ENCODE results near the gene LSM14A. TPM values are rescaled to one million over a fixed set of nuclear protein-coding genes. Genes with fewer than 3 reads are reported as not detected.

The LSM14A gene
- total RNA-seq, 1 experiment from 2014 or later, result 161 TPM

- no peak for TF ChIP-seq ZNF425 (CRISPR knock-in tag; conservative IDR thresholded peaks at IDR 0.05)
- TF ChIP-seq JAZF1 (CRISPR knock-in tag; IDR thresholded peaks at IDR 0.05), result no peak
- no peak for TF ChIP-seq MXD4 (CRISPR knock-in tag; IDR thresholded peaks at IDR 0.05; ENCODE audit: borderline replicate concordance)
Measured at GRCh38 chr19:34134190-34135053, 37.9 kb upstream of the LSM14A start (continued).

- H3K4me1 Mint-ChIP-seq, result peaks cover 4% of the 10 kb centered on the region; the same call in 1 of the 2 replicates
- peak overlapping the region; percentile 98 for H3K27ac Mint-ChIP-seq
- H3K9me3 Mint-ChIP-seq, result no peaks in the 10 kb centered on the region
- no peak for TF ChIP-seq ZNF317 (CRISPR knock-in tag; IDR thresholded peaks at IDR 0.05; ENCODE audit: borderline replicate concordance, low read depth)
- TF ChIP-seq JUN (CRISPR knock-in tag; IDR thresholded peaks at IDR 0.05), result no peak
- TF ChIP-seq FOXP4 (CRISPR knock-in tag; IDR thresholded peaks at IDR 0.05), result no peak
- no peak for TF ChIP-seq ZNF416 (CRISPR knock-in tag; IDR thresholded peaks at IDR 0.05)
- TF ChIP-seq PREB (CRISPR knock-in tag; IDR thresholded peaks at IDR 0.05; ENCODE audit: borderline replicate concordance), result no peak
- TF ChIP-seq NR2C2 (CRISPR knock-in tag; IDR thresholded peaks at IDR 0.05), result no peak
- ATAC-seq (no peak), DNase-seq (ENCODE audit: low spot score) (no peak)
- CTCF ChIA-PET, result interaction anchor here (1.4 to 2.6 kb wide), 6 partner anchors 9 to 357 kb away, joined by 4 to 19 read pairs (median 8); no protein-coding TSS in a partner anchor
- H3K36me3 Mint-ChIP-seq, result no peaks in the 10 kb centered on the region
- peaks cover 5% of the 10 kb centered on the region; the same call in 1 of the 2 replicates for H3K27me3 Mint-ChIP-seq (ENCODE audit: low read depth)
- POLR2A ChIA-PET, result interaction anchor here (0.7 kb wide), 2 partner anchors 13 to 231 kb away, joined by 3 to 5 read pairs; no protein-coding TSS in a partner anchor
- peak overlapping the region; percentile 87 for H3K4me3 Mint-ChIP-seq
Measured at GRCh38 chr19:34135054-34135800, 37.1 kb upstream of the LSM14A start.

- Mint-ChIP-seq H3K4me1 (peaks cover 5% of the 10 kb centered on the region; the same call in 1 of the 2 replicates), H3K27ac (no peak overlapping the region), H3K36me3 (no peaks in the 10 kb centered on the region), H3K27me3 (ENCODE audit: low read depth) (0 out of 2 replicates have a peak, but pooled peaks cover 2% of the 10 kb centered on the region), H3K9me3 (no peaks in the 10 kb centered on the region), H3K4me3 (peak overlapping the region; percentile 87)
- ChIA-PET CTCF (interaction anchor here (1.4 to 2.6 kb wide), 4 partner anchors 10 to 358 kb away, joined by 4 to 19 read pairs (median 11); no protein-coding TSS in a partner anchor), POLR2A (no interaction called here)
- DNase-seq (ENCODE audit: low spot score) (no peak), ATAC-seq (no peak)
- no peak for TF ChIP-seq ARID4B (CRISPR knock-in tag; IDR thresholded peaks at IDR 0.05; ENCODE audit: borderline replicate concordance)
- no peak for TF ChIP-seq USF2 (CRISPR knock-in tag; IDR thresholded peaks at IDR 0.05)
- no peak for TF ChIP-seq NR2C2 (CRISPR knock-in tag; IDR thresholded peaks at IDR 0.05)
- TF ChIP-seq SMAD3 (CRISPR knock-in tag; IDR thresholded peaks at IDR 0.05; ENCODE audit: borderline replicate concordance), result no peak
- TF ChIP-seq CTCF (IDR thresholded peaks at IDR 0.05), result no peak
- no peak for TF ChIP-seq ZNF219 (CRISPR knock-in tag; IDR thresholded peaks at IDR 0.05; ENCODE audit: borderline replicate concordance)
- no peak for TF ChIP-seq NFYB (CRISPR knock-in tag; conservative IDR thresholded peaks at IDR 0.05; ENCODE audit: low read depth)
Measured at GRCh38 chr19:34135821-34136611, 36.3 kb upstream of the LSM14A start.
